ENCODE measurements around the gene SEC31A. TPM values are rescaled to one million over a fixed set of nuclear protein-coding genes. Genes with fewer than 3 reads are reported as not detected.

Gene SEC31A
- total RNA-seq, 1 experiment from 2014 or later: 137 TPM

DNA sequence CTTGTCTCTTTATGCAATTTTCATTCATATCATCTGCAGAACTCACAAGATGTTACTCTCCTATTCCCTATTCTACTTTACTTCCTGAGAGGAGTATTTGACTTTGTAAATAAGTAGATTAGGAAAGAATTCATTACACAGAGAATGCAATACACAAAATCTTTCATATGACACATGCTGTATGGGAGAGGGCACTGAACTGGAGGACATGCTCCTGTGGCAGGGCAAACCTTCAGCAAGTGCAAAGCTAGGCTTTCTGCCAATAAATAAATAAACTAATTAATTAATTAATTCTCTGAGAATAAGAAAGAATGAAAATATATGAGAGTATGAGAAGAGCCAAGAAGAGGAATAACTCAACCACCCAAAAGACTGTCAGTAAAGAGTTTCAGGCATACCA is 43.5 kb upstream of the SEC31A start (continued):
- no peak for TF ChIP-seq TP53 (CRISPR knock-in tag; IDR thresholded peaks at IDR 0.05)
- TF ChIP-seq, protein P1, sequence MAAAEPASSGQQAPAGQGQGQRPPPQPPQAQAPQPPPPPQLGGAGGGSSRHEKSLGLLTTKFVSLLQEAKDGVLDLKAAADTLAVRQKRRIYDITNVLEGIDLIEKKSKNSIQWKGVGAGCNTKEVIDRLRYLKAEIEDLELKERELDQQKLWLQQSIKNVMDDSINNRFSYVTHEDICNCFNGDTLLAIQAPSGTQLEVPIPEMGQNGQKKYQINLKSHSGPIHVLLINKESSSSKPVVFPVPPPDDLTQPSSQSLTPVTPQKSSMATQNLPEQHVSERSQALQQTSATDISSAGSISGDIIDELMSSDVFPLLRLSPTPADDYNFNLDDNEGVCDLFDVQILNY (CRISPR knock-in tag; IDR thresholded peaks at IDR 0.05): no peak
- TF ChIP-seq, protein P2, sequence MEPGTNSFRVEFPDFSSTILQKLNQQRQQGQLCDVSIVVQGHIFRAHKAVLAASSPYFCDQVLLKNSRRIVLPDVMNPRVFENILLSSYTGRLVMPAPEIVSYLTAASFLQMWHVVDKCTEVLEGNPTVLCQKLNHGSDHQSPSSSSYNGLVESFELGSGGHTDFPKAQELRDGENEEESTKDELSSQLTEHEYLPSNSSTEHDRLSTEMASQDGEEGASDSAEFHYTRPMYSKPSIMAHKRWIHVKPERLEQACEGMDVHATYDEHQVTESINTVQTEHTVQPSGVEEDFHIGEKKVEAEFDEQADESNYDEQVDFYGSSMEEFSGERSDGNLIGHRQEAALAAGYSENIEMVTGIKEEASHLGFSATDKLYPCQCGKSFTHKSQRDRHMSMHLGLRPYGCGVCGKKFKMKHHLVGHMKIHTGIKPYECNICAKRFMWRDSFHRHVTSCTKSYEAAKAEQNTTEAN (CRISPR knock-in tag; IDR thresholded peaks at IDR 0.05): no peak
- TF ChIP-seq, protein P3, sequence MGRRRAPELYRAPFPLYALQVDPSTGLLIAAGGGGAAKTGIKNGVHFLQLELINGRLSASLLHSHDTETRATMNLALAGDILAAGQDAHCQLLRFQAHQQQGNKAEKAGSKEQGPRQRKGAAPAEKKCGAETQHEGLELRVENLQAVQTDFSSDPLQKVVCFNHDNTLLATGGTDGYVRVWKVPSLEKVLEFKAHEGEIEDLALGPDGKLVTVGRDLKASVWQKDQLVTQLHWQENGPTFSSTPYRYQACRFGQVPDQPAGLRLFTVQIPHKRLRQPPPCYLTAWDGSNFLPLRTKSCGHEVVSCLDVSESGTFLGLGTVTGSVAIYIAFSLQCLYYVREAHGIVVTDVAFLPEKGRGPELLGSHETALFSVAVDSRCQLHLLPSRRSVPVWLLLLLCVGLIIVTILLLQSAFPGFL (CRISPR knock-in tag; IDR thresholded peaks at IDR 0.05; ENCODE audit: borderline replicate concordance): no peak
- TF ChIP-seq SP1 (CRISPR knock-in tag; conservative IDR thresholded peaks at IDR 0.05): no peak
- TF ChIP-seq, protein P4, sequence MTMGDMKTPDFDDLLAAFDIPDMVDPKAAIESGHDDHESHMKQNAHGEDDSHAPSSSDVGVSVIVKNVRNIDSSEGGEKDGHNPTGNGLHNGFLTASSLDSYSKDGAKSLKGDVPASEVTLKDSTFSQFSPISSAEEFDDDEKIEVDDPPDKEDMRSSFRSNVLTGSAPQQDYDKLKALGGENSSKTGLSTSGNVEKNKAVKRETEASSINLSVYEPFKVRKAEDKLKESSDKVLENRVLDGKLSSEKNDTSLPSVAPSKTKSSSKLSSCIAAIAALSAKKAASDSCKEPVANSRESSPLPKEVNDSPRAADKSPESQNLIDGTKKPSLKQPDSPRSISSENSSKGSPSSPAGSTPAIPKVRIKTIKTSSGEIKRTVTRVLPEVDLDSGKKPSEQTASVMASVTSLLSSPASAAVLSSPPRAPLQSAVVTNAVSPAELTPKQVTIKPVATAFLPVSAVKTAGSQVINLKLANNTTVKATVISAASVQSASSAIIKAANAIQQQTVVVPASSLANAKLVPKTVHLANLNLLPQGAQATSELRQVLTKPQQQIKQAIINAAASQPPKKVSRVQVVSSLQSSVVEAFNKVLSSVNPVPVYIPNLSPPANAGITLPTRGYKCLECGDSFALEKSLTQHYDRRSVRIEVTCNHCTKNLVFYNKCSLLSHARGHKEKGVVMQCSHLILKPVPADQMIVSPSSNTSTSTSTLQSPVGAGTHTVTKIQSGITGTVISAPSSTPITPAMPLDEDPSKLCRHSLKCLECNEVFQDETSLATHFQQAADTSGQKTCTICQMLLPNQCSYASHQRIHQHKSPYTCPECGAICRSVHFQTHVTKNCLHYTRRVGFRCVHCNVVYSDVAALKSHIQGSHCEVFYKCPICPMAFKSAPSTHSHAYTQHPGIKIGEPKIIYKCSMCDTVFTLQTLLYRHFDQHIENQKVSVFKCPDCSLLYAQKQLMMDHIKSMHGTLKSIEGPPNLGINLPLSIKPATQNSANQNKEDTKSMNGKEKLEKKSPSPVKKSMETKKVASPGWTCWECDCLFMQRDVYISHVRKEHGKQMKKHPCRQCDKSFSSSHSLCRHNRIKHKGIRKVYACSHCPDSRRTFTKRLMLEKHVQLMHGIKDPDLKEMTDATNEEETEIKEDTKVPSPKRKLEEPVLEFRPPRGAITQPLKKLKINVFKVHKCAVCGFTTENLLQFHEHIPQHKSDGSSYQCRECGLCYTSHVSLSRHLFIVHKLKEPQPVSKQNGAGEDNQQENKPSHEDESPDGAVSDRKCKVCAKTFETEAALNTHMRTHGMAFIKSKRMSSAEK (CRISPR knock-in tag; IDR thresholded peaks at IDR 0.05; ENCODE audit: borderline replicate concordance): no peak
- no peak for TF ChIP-seq ATF1 (CRISPR knock-in tag; IDR thresholded peaks at IDR 0.05)

DNA sequence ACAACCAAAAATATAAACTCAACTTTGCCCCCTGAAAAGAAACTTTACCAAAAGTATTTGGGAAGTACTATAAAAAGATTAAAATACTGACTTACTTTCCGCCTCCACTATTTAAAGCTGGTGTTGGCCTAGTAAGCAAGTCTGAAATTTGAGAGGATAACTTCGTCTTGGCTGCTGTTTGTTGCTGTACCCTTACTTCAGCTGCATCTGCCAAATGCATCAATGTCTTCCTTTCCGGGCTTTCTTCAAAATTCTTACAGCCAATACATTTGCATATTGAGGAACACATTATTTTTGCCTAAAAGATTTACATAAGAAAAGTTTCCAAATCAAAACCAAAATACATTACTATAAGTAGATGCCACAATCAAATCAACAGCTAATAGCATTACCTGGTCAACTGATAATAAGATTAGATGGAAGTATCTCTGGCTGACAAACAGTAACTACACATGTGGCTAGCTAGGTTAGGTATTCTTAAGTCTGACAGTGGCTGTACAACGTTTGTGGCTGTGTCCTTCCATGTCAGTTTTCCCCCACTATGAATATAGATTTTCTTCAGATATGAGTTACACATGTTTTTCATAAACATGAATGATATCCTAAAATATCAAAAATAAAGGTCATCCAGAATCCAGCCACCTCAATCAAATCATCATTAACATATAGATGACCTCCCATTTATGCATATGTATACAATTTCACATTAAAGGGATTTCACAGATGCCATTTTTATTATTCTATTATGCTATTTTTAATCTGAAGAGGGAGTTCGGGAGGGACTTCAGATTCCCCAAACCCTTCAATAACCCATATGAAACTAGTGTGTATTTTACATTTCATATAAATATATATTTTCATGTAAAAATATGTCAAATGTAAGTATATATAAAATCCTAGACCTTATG is 40.1 kb upstream of the SEC31A start:
- POLR2A ChIA-PET: no interaction called here
- no peaks in the 10 kb centered on the region for H3K27me3 Mint-ChIP-seq (ENCODE audit: low read depth)
- no peaks in the 10 kb centered on the region for H3K9me3 Mint-ChIP-seq
- DNase-seq (ENCODE audit: low spot score) (no peak), ATAC-seq (no peak)
- H3K4me1 Mint-ChIP-seq: no peaks in the 10 kb centered on the region
- CTCF ChIA-PET: no interaction called here
- H3K36me3 Mint-ChIP-seq: peaks cover 11% of the 10 kb centered on the region
- no peak overlapping the region for H3K4me3 Mint-ChIP-seq
- no peak overlapping the region for H3K27ac Mint-ChIP-seq
- TF ChIP-seq GABPB1 (CRISPR knock-in tag; IDR thresholded peaks at IDR 0.05) (no peak), CREM (CRISPR knock-in tag; IDR thresholded peaks at IDR 0.05) (no peak), SMAD4 (CRISPR knock-in tag; IDR thresholded peaks at IDR 0.05) (no peak), ZNF219 (CRISPR knock-in tag; IDR thresholded peaks at IDR 0.05; ENCODE audit: borderline replicate concordance) (no peak), ZNF232 (CRISPR knock-in tag; IDR thresholded peaks at IDR 0.05) (no peak), SMAD3 (CRISPR knock-in tag; IDR thresholded peaks at IDR 0.05; ENCODE audit: borderline replicate concordance) (no peak), ZNF396 (CRISPR knock-in tag; IDR thresholded peaks at IDR 0.05; ENCODE audit: borderline replicate concordance) (no peak), JAZF1 (CRISPR knock-in tag; IDR thresholded peaks at IDR 0.05) (no peak), FOXP1 (CRISPR knock-in tag; IDR thresholded peaks at IDR 0.05; ENCODE audit: borderline replicate concordance) (no peak), MXD4 (CRISPR knock-in tag; IDR thresholded peaks at IDR 0.05; ENCODE audit: borderline replicate concordance) (no peak)
- TF ChIP-seq, protein P4 (CRISPR knock-in tag; IDR thresholded peaks at IDR 0.05; ENCODE audit: borderline replicate concordance): no peak
- TF ChIP-seq, protein P2 (CRISPR knock-in tag; IDR thresholded peaks at IDR 0.05): no peak
- TF ChIP-seq, protein P5, sequence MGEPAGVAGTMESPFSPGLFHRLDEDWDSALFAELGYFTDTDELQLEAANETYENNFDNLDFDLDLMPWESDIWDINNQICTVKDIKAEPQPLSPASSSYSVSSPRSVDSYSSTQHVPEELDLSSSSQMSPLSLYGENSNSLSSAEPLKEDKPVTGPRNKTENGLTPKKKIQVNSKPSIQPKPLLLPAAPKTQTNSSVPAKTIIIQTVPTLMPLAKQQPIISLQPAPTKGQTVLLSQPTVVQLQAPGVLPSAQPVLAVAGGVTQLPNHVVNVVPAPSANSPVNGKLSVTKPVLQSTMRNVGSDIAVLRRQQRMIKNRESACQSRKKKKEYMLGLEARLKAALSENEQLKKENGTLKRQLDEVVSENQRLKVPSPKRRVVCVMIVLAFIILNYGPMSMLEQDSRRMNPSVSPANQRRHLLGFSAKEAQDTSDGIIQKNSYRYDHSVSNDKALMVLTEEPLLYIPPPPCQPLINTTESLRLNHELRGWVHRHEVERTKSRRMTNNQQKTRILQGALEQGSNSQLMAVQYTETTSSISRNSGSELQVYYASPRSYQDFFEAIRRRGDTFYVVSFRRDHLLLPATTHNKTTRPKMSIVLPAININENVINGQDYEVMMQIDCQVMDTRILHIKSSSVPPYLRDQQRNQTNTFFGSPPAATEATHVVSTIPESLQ (CRISPR knock-in tag; IDR thresholded peaks at IDR 0.05): no peak
